ENCODE measurements around the gene PRKAG3.
"Not testable (repeated sequence)": the region's sequence is repeated elsewhere in the genome, so short reads cannot be mapped to it uniquely, and the experiment has no call there.

Gene PRKAG3

DNA sequence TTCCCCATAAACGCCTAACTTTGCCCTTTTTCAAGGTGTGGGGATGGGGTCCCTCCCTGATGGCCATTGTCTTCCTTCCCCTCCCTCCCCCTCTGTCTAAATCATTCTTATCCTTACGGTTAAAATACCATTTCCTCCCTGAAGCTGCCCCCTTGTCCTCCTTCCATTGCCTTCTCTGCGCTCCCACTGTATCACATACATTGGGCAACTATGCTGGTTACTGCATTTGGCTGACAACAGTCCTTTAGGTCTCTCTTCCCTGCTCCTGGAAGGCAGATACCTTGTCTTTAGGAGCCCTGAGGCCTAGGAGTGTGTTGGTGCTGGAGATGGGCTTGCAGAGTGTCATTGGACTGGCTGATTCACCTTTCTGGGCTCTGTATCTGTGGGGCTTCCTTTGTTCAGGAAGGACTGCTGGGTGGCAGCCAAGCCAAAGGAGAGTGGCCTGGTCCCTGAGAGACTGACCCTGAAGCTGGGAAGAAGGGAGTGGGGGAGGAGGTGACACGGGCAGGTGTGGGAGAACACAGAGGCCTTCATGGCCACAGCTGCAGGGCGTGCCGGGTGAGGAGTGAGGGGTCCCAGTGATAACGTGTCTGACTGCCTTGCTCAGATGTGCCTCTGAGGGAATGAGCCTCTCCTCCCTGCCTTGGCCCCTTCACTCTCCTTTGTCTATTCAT is 30.2 kb upstream of the PRKAG3 start:
- DNase-seq, result no peak

DNA sequence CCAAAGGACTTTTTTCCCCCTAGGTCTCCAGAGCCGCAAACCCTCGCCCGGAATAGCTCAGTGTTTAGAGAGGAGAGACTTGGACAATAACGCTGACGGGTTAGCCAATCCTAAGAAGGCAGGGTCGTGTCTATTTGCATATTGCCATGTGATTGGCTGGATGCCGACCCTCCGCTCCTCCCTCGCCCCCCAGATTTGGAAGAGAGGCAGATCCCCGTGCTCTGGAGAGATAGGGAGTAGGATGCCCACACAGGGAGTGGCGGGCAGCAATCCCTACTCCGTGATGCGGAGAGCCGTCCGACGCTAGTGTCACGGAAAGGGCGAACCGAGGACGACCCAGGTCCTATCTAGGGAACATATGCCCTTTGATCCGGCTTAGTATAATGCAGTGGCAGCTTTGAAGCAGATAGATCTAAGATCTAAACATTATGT is 29.4 kb upstream of the PRKAG3 start:
- DNase-seq, result peak; percentile 80

DNA sequence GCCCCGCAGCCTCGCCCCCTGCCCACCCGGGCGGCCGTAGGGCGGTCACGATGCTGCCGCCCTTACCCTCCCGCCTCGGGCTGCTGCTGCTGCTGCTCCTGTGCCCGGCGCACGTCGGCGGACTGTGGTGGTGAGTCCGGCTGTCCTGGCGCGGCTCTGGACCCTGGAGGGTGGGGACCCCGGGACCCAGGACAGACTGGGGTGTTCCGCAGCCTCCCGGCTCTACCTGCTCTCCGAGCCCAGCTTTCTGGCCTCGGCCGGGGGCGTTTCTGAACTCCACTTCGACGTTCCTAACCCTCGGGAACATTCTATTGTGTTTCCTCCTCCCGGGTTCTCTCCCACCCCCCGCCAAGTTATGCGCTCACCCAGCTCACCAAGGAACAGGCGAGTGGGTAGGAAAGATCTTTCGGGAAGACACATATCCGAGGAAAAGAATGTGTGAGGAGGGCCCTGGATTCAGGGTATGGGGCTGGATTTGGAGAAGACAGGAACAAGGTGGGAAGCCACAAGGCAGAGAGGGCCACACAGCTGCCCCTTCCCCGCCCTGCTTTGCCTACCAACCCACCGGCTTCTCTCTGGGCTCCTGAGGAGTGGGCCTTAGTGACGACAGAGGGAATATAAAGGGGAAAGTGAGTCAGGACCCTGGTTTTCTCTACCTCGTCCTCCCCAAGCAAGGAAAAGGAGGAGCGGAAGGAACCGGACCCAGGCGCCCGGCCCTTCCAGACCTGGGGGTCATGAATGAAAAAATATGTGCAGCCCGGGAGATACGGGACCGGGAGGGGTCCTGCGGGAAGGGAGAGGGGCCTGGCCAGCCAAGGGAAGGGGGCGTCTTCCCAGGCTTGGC is 28.6 kb upstream of the PRKAG3 start:
- no peak for DNase-seq

- DNase-seq, result no peak
These were observed 28.0 kb upstream of the PRKAG3 start, which contains the start of gene WNT6 for GRCh38 chr2:218859556-218859987. Gene WNT6, plus strand, starts transcription at chr2:218859805. Its CDS starts 233 bp downstream, at chr2:218860038.

DNA sequence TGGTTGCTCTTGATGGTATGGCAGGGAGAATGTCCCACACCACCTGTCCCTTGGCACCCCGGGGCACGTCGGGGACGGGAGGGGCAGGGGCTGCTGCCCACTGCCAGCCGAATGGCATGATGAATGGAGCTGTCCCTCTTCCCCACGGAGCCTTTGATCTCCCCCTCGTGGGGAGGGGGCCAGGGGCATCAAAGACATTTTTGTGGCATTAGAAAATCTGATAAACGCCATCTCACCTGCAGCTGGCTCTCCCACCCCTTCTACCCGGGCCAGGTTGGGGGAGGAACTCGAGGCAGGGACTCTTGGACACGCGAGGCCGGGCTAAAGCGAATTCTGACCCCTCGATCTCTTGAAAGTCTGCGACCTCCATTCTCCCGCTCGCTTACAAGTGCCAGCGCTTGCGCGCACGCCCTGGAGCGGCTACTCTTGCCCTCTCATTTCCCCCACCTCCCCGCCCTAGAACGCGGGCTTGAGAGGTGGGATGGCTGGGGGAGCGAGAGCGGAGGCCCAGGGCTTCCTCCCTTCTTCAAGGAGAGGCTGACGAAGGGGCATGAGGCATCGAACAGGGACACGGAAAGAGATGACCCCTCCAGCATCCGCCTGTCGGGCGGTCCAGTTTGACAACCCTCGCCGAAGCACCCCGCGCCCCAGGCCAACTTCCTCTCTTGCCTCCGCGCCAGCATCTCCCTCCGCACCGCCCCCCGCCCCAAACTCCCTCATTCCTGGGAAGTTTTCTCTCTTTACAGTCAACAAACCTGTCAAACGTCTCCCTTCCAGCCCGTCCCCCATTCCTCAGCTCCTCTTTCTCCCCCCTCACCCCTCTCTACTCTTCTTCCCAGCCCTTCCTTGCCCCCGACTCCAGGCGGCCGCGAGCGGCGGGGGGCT is 27.3 kb upstream of the PRKAG3 start:
- DNase-seq, result no peak

DNA sequence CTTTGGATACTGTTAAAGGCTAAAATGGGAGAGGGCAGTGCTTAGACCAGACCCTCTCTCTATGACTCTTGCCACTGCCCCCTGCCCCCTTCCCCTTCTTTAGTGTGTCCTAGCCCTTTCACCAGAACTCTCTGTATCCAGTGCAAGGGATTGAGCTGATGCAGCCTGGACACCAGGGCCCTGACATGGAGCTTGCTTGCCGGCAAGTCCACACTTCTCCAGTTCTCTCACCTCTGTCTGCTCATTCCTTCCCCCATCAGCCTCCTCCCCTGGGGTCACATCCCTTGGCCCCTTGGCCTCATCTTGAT is 26.5 kb upstream of the PRKAG3 start:
- no peak for DNase-seq

DNA sequence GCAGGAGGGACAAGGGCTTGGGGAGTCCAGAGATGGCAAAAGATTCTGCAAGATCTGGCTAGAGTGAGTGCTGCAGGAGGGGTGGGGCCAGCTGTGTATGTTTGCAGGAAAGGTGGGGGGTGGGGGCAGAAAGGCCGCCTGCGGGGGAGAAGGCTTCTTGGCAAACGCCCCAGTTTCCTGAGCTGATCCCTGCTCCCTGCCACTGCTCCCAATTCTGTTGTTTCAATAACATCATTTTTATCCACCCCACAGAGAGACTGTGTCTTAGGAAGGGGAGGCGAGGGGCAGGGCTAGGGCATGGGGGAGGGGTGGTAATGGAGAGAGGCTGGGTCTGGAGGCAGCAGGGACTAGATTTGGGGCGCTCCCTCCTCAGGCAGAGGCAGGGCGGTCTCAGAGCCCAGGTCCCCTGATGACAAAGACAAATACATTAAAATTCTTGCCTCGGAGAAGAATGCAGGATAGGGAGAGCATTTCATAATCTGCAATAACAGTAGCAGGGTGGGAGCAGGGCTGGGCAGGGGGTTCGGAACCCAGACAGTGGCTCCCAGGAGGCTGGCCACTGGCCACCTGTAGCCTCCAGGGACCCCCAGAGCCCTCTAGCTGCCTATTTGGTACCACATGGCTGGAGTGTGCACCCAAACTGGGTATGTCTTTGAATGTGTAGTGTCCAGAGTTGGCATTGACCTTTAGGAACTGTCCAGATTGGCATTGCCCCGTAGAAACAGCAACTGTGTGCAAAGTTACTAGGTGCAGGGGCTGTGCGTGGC is 26.0 kb upstream of the PRKAG3 start:
- DNase-seq, result peak; percentile 52

DNA sequence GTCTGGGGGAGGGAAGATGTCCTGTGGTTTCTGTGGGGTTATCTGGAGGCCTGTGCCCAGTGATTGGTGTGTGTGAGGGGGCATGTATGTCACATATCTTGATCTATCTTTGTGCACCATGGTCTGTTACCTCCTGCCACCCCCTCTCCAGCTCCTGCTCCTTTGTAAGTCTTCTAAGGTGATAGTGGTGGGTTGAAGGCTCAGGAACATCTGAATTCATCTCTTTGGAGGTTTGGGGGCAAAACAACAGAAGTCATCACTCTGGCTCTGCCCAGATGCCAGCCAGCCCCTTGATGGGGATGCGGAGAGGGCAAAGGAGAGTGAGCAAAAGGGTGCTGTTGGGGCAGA is 25.3 kb upstream of the PRKAG3 start:
- DNase-seq, result no peak

DNA sequence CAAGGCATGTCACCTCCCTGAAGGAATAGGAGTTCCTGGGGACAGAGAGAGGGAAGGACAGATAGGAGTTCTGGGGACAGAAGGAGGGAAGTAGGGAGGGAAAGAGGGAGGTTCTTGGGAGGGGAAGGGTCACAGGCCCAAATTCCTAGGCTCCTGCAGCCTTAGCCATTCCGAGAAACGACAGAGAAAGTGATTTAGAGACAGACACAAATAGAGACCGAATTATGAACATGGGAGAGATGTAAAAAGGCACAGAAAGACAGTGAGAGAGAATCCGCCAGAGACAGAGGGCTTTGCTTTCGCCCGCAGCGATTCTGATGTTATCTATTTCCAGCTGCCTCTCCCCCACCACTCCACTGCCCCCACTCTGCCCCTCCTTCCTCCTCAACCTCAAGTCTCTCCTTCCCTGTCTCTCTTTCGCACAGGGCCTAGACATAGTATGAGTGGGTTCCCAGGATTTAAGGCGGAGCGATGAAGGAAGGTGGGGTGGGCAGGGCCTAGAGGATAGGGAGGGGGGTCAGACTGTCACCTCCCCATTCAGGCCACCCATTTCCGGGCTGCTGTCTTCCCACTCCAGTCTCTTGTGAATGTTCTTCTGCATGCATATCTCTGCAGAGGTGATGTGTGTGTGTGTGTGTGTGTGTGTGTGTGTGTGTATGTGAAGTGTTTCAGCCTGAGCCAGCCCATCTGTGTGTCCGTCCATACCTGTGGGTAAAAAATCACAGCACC is 24.7 kb upstream of the PRKAG3 start:
- peak; percentile 11 for DNase-seq

- DNase-seq, result no peak
These were observed 23.9 kb upstream of the PRKAG3 start for GRCh38 chr2:218855305-218856166.

GRCh38 chr2:218854860-218855259 is 23.3 kb upstream of the PRKAG3 start:
- no peak for DNase-seq

GRCh38 chr2:218853766-218854165 is 22.2 kb upstream of the PRKAG3 start:
- peak; percentile 65 for DNase-seq

DNA sequence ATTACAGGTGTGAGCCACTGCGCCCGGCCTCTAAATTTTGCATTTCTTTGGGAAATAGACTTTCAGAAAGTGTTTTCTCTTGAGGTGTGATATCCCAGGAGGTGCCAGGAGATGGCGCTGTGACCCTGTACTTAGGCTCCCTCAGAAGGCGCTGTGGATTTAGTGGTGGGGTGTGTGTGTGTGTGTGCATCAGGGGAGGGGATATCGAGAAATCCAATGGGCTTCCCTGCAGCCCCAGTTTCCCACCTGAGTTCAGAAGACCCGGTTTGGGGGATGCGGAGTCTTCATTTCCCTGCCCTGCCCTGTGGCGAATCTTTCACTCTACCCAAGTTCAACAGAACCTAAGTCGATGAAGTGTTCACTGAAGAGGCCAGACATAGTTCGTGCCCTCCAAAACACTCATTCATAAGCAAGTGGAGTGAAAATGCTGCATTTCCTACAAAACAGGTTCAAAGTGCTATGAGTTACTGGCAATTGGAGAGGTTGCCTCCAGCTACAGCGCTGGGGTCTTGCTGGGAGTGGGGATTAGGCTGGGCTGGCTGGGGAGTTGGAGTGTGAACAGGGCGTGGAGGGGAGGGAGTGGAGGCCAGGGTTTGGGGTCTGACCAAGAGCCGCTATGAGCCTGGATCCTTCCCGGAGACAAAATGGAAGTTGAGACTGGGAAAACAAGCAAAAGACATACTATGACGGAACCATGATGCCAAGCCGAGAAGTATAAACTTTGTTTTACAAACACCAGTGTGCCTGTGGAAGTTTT is 21.5 kb upstream of the PRKAG3 start:
- peak; percentile 56 for DNase-seq

DNA sequence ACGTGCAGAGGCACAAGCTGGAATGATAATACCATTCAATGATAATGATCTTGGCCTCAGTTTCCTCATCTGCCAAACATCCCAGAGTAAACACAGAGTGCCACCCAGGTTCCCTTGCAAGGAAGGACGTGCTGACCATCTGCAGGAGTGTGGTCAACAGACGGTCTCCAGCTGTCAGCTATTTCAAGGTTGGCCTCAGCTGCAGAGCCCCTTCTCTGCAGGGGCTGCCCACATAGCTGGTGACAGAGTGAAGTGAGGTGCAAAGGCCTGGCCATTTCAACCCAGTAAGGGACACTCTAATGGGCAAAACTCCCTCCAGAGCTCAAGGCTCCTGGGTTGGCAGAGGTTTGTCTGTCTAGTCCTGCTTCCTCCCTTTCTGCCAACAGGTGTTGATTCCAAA is 19.7 kb upstream of the PRKAG3 start:
- no peak for DNase-seq

GRCh38 chr2:218850796-218851195 is 19.2 kb upstream of the PRKAG3 start:
- no peak for DNase-seq

DNA sequence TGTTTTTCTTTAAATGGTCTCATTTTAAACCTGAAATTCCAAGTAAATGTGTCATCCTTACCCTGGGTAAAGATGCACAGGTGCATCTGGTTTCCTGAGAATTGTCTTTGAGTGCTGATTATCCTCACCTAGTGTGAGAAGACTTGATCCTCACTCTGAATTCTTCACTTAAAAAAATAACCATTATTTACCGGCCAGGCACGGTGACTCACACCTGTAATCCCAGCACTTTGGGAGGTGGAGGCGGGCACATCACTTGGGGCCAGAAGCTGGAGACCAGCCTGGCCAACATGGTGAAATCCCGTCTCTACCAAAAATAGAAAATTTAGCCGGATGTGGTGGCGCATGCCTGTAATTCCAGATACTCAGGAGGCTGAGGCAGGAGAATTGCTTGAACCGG is 18.1 kb upstream of the PRKAG3 start:
- DNase-seq, result no peak

DNA sequence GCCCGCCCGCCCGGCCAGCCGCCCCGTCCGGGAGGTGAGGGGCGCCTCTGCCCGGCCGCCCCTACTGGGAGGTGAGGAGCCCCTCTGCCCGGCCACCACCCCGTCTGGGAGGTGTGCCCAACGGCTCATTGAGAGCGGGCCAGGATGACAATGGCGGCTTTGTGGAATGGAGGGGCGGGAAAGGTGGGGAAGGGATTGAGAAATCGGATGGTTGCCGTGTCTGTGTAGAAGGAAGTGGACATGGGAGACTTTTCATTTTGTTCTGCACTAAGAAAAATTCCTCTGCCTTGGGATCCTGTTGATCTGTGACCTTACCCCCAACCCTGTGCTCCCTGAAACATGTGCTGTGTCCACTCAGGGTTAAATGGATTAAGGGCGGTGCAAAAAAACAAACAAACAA is 15.4 kb upstream of the PRKAG3 start:
- not testable (repeated sequence) for DNase-seq

GRCh38 chr2:218844334-218844733 is 12.7 kb upstream of the PRKAG3 start:
- not testable (repeated sequence) for DNase-seq

DNA sequence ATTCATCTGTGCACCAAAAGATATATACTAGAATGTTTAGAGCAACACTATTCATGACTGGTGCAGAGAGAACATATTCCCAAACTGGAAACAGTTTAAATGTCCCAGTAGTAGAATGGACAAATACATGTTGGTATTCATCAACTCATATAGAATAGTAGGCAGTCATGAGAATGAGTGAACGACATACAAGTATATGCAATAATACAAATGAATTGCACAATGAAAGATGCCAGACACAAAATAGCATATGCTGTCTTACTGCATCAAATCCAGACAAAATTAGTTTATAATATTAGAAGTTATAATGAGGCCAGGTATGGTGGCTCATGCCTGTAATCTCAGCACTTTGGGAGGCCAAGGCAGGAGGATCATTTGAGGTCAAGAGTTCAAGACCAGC is 8.3 kb upstream of the PRKAG3 start:
- DNase-seq, result no peak

DNA sequence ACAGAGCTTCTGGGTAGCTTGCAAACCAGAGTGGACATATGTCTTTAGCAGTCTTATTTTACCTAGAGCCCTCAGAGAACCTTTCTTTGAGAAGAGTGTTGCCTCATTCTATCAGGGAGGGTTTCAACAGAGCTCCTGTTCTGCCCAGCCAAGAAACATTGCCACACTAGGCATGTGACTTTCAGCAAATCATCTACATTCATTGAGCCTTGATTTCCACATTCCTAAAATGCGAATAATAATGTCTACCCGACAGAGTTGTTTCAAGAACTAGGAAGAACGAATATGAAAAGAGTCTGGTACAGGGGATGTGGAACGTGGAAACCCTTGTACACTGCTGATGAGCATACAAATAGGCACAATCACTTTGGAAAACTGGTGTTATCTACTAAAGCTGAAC is 7.8 kb upstream of the PRKAG3 start:
- DNase-seq, result peak; percentile 65
